HG03575 (cell line): Measurements from ENCODE around the gene RTKN.

Experiments
- ATAC-seq: cut with Tn5 transposase; IDR thresholded peaks from one replicate; pipeline ENCODE4 v1.9.1; 2021; ENCODE audit not compliant: unreplicated experiment, insufficient number of reproducible peaks, low FRiP score; ENCODE audit errors: extremely low read depth

Gene RTKN

GRCh38 chr2:74440378-74441169, 1.2 kb downstream of the RTKN start:
- ATAC-seq, result no peak

- no peak for ATAC-seq
Observed at GRCh38 chr2:74439803-74440377, 1.8 kb downstream of the RTKN start.

- ATAC-seq, result no peak
Observed at GRCh38 chr2:74439373-74439772, 2.4 kb downstream of the RTKN start.

GRCh38 chr2:74438248-74438647, 3.5 kb downstream of the RTKN start:
- ATAC-seq, result no peak

- ATAC-seq, result no peak
Observed at GRCh38 chr2:74436848-74437695, 4.7 kb downstream of the RTKN start.

- no peak for ATAC-seq
Observed at GRCh38 chr2:74436111-74436805, 5.5 kb downstream of the RTKN start.

GRCh38 chr2:74430502-74430901, 11.2 kb downstream of the RTKN start:
- no peak for ATAC-seq

GRCh38 chr2:74429487-74430451, 12.0 kb downstream of the RTKN start:
- ATAC-seq, result no peak

DNA sequence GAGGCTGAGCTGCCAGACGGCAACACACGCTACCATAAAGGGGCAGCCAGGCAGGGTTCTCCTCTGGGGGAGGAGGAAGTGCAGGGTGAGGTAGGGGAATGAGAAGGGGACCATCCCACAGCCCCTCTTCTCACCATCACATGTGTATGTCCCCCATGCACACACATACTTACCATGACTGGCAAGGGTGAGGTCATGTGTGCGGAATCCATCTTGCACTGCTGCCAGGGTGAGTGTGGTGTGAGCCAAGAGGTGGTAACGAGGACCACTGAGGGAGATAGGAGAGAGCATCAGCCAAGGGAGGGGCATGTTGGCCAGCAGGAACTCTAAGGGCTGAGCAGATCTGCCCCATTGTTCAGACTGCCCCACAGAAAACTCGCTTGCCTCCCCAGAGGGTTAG, 13.1 kb downstream of the RTKN start:
- ATAC-seq, result no peak

- ATAC-seq, result no peak
Observed at GRCh38 chr2:74427551-74427950, 14.2 kb downstream of the RTKN start.

DNA sequence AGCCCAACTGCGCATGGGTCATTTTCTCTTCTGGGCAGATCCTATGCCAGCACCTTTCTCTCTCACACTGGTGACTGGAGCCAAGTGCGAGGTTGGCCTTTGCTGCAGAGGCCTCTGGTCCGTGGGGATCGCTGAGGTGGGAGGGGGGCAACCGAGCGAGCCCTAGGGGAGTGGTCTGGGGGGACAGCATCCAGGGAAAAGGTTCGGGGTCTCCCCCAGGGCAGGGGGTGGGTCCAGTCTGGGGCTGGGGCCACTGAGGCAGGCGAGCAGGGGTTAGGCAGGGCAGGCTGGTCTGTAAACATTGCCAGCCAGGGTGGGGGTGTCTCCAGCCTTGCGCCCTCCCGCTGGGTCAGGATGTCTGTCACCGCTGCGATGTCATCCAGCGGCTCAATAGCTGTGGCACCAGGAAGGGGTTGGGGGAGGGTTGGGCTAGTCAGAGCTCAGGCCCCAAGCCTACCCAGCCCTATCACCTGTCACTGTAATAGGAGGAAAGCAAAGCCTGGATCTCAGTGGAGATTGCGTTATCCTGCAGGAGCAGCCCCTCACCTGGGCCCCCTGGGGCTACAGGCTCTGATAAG, 15.5 kb downstream of the RTKN start:
- ATAC-seq, result no peak

DNA sequence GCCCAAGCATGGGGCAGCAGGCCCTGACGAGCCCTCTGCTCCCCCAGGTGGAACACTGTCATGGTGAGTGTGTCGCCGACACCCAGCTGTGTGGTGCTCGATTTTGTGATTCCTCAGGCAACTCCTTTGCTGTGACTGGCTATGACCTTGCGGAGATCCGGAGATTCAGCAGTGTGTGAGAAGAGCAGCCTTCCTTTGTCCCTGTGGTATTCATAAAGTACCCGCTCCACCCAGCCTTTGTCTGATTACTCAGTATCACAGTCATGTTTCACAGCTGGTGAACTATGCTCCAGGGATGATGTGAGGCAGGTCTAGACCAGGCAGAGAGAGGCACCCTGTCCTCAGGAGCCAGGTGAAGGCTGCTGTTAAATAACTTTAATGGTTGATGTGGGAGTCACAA, 16.2 kb downstream of the RTKN start:
- no peak for ATAC-seq

DNA sequence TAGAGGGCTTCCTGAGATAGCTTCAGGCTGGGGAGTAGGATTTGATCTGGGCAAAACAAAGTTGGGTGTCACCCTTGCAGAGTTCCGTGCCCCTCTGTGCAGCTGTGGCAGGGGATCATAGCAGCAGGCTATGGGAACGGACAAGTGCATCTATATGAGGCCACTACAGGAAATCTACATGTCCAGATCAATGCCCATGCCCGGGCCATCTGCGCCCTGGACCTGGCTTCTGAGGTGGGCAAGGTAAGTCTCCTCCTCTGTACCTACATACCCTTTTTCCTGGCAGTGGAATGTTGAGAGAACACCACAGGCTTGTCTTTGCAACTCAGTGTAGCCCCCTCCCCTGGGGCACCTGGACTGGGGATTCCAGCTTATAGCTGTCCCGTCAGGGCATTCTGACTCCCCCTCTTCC, 16.7 kb downstream of the RTKN start:
- ATAC-seq, result no peak

GRCh38 chr2:74424139-74424992, 17.4 kb downstream of the RTKN start:
- no peak for ATAC-seq

GRCh38 chr2:74423231-74424095, 18.3 kb downstream of the RTKN start:
- no peak for ATAC-seq

DNA sequence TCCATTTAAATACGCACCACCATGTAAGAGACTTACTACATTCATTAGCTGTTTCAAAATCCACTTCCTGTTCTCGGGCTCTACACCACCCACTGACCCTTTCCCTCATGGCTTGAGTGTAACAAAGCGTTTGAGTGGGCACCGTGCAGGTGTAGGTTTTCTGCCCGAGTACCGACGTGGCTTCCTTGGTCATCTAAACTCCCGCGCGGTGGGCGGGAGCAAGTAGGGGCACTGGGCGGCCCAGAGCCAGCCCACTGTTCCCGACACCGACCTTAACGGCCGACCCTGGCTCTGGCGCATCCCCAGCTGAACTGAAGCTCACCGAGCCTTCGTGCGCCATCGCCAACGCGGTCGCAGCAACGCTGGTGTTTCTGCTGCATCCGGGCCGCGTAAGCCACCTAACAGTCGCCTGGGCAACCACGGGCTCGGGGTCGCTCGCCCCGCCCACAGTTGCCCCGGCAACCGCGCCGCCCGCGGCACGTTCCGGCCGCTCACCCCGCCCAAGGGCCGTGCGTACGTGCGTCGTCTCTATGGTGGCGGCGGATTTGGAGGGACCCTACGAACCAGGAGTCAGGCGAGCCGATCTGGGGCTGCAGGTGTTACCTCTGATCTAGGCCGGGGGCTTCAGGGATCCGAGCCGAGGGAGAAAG, 20.4 kb downstream of the RTKN start, which contains the start of the genes C2orf81 and WDR54:
Gene C2orf81, minus strand, starts transcription at position 399 of the 650 bp plus-strand sequence. Its CDS starts 59 bp downstream, at position 340.
Gene WDR54, plus strand, starts transcription at position 510 of the 650 bp plus-strand sequence. CDS start 424 bp downstream, outside the sequence.
- peak; percentile 47 for ATAC-seq
